SK-N-SH (cell line): Measurements from ENCODE around the gene TRPV6.

Experiments
- CTCF ChIP-seq: fragments of 200-600 bp; sonication (generic); IDR thresholded peaks from 2 replicates; pipeline ENCODE4 v1.6.1; 2017; ENCODE audit warnings: antibody characterized with exemption, mild to moderate bottlenecking, moderate library complexity
- TF ChIP-seq, protein P1 (sequence below): IDR thresholded peaks from 2 replicates; pipeline ENCODE4 v1.4.0; 2012; ENCODE audit warnings: low read depth

- TF ChIP-seq CTCF, result no peak
- TF ChIP-seq, protein P1, sequence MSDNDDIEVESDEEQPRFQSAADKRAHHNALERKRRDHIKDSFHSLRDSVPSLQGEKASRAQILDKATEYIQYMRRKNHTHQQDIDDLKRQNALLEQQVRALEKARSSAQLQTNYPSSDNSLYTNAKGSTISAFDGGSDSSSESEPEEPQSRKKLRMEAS, result no peak
Observed at GRCh38 chr7:142854372-142855113, 31.0 kb downstream of the TRPV6 start, which contains the start of gene EPHB6.
